Hepatocyte (in vitro differentiated cells): ENCODE data around the gene KRT36. TPM values are rescaled to one million over a fixed set of nuclear protein-coding genes. Genes with fewer than 3 reads are reported as not detected.

Experiments
- DNase-seq: peaks from one replicate; pipeline ENCODE4 v3.0.0-alpha.2; 2016; ENCODE audit warnings: low spot score
- H2AFZ ChIP-seq: fragments of 200-600 bp; sonication (generic); 2 replicates; pipeline ENCODE4 v1.6.0; 2016; ENCODE audit warnings: antibody characterized with exemption, mild to moderate bottlenecking
- H3K27ac ChIP-seq: fragments of 200-600 bp; sonication (generic); 2 replicates; pipeline ENCODE4 v1.5.1; 2016; ENCODE audit warnings: mild to moderate bottlenecking
- H3K27me3 ChIP-seq: fragments of 200-600 bp; sonication (generic); 2 replicates; pipeline ENCODE4 v1.6.1; 2016
- H3K36me3 ChIP-seq: fragments of 200-600 bp; sonication (generic); replicated peaks from 2 replicates; pipeline ENCODE4 v1.5.1; 2016; ENCODE audit warnings: low read depth; ENCODE audit not compliant: insufficient read depth
- H3K4me1 ChIP-seq: fragments of 200-600 bp; sonication (generic); 2 replicates; pipeline ENCODE4 v1.5.1; 2016; ENCODE audit warnings: mild to moderate bottlenecking, moderate library complexity; ENCODE audit not compliant: insufficient read depth
- H3K4me2 ChIP-seq: fragments of 200-600 bp; sonication (generic); 2 replicates; pipeline ENCODE4 v1.6.0; 2016
- H3K4me3 ChIP-seq: fragments of 200-600 bp; sonication (generic); 2 replicates; pipeline ENCODE4 v1.5.1; 2016; ENCODE audit warnings: mild to moderate bottlenecking
- H3K79me2 ChIP-seq: fragments of 200-600 bp; sonication (generic); 2 replicates; pipeline ENCODE4 v1.6.0; 2017; ENCODE audit warnings: mild to moderate bottlenecking
- H3K9me2 ChIP-seq: fragments of 200-600 bp; sonication (generic); replicated peaks from 2 replicates; pipeline ENCODE4 v1.6.0; 2017; ENCODE audit warnings: mild to moderate bottlenecking; ENCODE audit not compliant: insufficient read depth
- H3K9me3 ChIP-seq: fragments of 200-600 bp; sonication (generic); 2 replicates; pipeline ENCODE4 v1.5.1; 2016; ENCODE audit warnings: low read depth, mild to moderate bottlenecking
- H4K20me1 ChIP-seq: fragments of 200-600 bp; sonication (generic); 2 replicates; pipeline ENCODE4 v1.6.0; 2016; ENCODE audit warnings: mild to moderate bottlenecking; ENCODE audit not compliant: insufficient read depth, poor library complexity, severe bottlenecking
- CTCF ChIP-seq: fragments of 200-600 bp; sonication (generic); IDR thresholded peaks from 2 replicates; pipeline ENCODE4 v1.5.1; 2016; ENCODE audit warnings: antibody characterized with exemption, mild to moderate bottlenecking; ENCODE audit not compliant: poor library complexity
- EZH2 ChIP-seq: fragments of 200-600 bp; sonication (generic); IDR thresholded peaks from 2 replicates; pipeline ENCODE4 v1.6.1; 2016; ENCODE audit warnings: antibody characterized with exemption, mild to moderate bottlenecking, borderline replicate concordance
- EZH2phosphoT487 ChIP-seq: fragments of 200-600 bp; sonication (generic); IDR thresholded peaks from one replicate; pipeline ENCODE4 v1.6.1; 2018; ENCODE audit warnings: antibody characterized with exemption, mild to moderate bottlenecking, low read depth, moderate library complexity; ENCODE audit not compliant: unreplicated experiment, severe bottlenecking
- WGBS: methylation state at CpG from one replicate; pipeline ENCODE4 v1.1.6; 2016; ENCODE audit warnings: low lambda C conversion rate; ENCODE audit errors: missing lambda C conversion rate; 5-methylcytosine and 5-hydroxymethylcytosine counted together
- polyA plus RNA-seq: library from polyadenylated mRNA; unstranded; fragments of >200 nt; fragmentation: Nextera tagmentation; extraction: Ambion mirVana; gene quantifications from 2 replicates; pipeline ENCODE4 v1.2.1, GENCODE V29; 2016
- total RNA-seq: library from RNA; depleted of rRNA; stranded (reverse); fragments of >200 nt; gene quantifications from 2 replicates; pipeline ENCODE4 v1.2.3, GENCODE V29; 2014

KRT36 gene
- total and polyA plus RNA-seq, 2 experiments from 2014 or later = not detected

- no peaks in the 10 kb centered on the region for H3K9me3 ChIP-seq
- no peak for DNase-seq
- H3K9me2 ChIP-seq = no peaks in the 10 kb centered on the region
- no peaks in the 10 kb centered on the region for H3K36me3 ChIP-seq
- H3K4me1 ChIP-seq = peaks cover 32% of the 10 kb centered on the region
- WGBS = 69% methylated on average over 9 of the region's 10 CpGs
- no peaks in the 10 kb centered on the region for H3K27me3 ChIP-seq
- TF ChIP-seq EZH2phosphoT487 (no peak), EZH2 (no peak), CTCF (no peak)
- H4K20me1 ChIP-seq = no peaks in the 10 kb centered on the region
- no peak overlapping the region for H2AFZ ChIP-seq
- H3K4me2 ChIP-seq = no peak overlapping the region
- H3K79me2 ChIP-seq = no peaks in the 10 kb centered on the region
- no peak overlapping the region for H3K4me3 ChIP-seq
- peak overlapping the region; percentile 70 for H3K27ac ChIP-seq
These were observed 17.7 kb upstream of the KRT36 start for GRCh38 chr17:41507315-41507880.

- 71% methylated on average over 14 of the region's 14 CpGs for WGBS
- H4K20me1 ChIP-seq = no peaks in the 10 kb centered on the region
- no peaks in the 10 kb centered on the region for H3K79me2 ChIP-seq
- peak; percentile 34 for DNase-seq
- no peak overlapping the region for H3K4me2 ChIP-seq
- no peaks in the 10 kb centered on the region for H3K9me2 ChIP-seq
- no peaks in the 10 kb centered on the region for H3K9me3 ChIP-seq
- peak overlapping the region; percentile 70 for H3K27ac ChIP-seq
- H3K4me3 ChIP-seq = no peak overlapping the region
- no peaks in the 10 kb centered on the region for H3K36me3 ChIP-seq
- peaks cover 26% of the 10 kb centered on the region for H3K4me1 ChIP-seq
- no peaks in the 10 kb centered on the region for H3K27me3 ChIP-seq
- no peak overlapping the region for H2AFZ ChIP-seq
- no peak for TF ChIP-seq EZH2phosphoT487
- no peak for TF ChIP-seq EZH2
- TF ChIP-seq CTCF = no peak
These were observed 16.4 kb upstream of the KRT36 start for GRCh38 chr17:41505809-41506767.

GRCh38 chr17:41505007-41505808, 15.5 kb upstream of the KRT36 start, which contains the start of gene KRT13:
Gene KRT13 (minus strand): TSS chr17:41505612. CDS start chr17:41505550, 62 bp downstream.
- 95% methylated on average over 17 of the region's 17 CpGs for WGBS
- Histone ChIP-seq H2AFZ (no peak within 1 kb of the TSS), H3K79me2 (no peaks in the 10 kb centered on the region), H3K9me2 (no peaks in the 10 kb centered on the region), H3K4me3 (no peak within 1 kb of the TSS), H3K36me3 (no peaks in the 10 kb centered on the region), H4K20me1 (no peaks in the 10 kb centered on the region), H3K4me2 (no peak within 1 kb of the TSS), H3K4me1 (peaks cover 18% of the 10 kb centered on the region), H3K27me3 (no peaks in the 10 kb centered on the region), H3K27ac (peak within 1 kb of the TSS; percentile 70), H3K9me3 (no peaks in the 10 kb centered on the region)
- TF ChIP-seq EZH2 = no peak
- no peak for TF ChIP-seq EZH2phosphoT487
- TF ChIP-seq CTCF = no peak
- DNase-seq = no peak
